HG03439 (cell line): ENCODE results near the gene APBB1.

Experiments
- ATAC-seq: cut with Tn5 transposase; IDR thresholded peaks from one replicate; pipeline ENCODE4 v1.9.1; 2021; ENCODE audit warnings: mild to moderate bottlenecking, moderate library complexity; ENCODE audit not compliant: unreplicated experiment

The APBB1 gene

GRCh38 chr11:6354651-6355485 lies 64.0 kb downstream of the APBB1 start:
- ATAC-seq = no peak

- ATAC-seq = no peak
Observed at GRCh38 chr11:6353367-6353987, 65.4 kb downstream of the APBB1 start.

GRCh38 chr11:6351782-6352382 lies 67.0 kb downstream of the APBB1 start:
- ATAC-seq = no peak

- ATAC-seq = no peak
Observed at GRCh38 chr11:6350486-6350885, 68.4 kb downstream of the APBB1 start.

- no peak for ATAC-seq
Observed at GRCh38 chr11:6350043-6350442, 68.9 kb downstream of the APBB1 start.

GRCh38 chr11:6345366-6345765 lies 73.5 kb downstream of the APBB1 start:
- no peak for ATAC-seq
